HG03565 (cell line): Measurements from ENCODE around the gene CSF2RB.
"Not testable (repeated sequence)": the region's sequence is repeated elsewhere in the genome, so short reads cannot be mapped to it uniquely, and the experiment has no call there.

Source experiments
- ATAC-seq: cut with Tn5 transposase; IDR thresholded peaks from one replicate; pipeline ENCODE4 v1.9.1; 2021; ENCODE audit warnings: mild to moderate bottlenecking, moderate library complexity; ENCODE audit not compliant: unreplicated experiment

The CSF2RB gene

DNA sequence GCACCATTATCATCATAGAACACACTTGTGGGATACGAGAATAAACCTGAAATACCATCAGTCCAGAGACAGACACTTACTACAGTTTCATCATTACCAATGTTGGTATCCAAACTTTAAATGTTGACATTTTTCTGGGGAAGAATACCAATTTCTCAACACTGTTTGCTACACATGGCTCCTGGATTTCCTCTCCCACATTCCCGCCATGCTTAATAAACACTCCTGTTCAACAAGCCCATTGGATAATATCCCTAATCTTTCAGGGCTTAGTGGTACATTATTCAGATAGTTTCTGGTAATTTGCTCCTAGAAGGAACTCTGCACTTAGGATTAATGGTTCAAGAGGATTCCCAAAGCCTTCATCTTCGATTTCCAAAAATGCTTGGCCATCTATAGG lies 48.2 kb downstream of the CSF2RB start:
- ATAC-seq = no peak

DNA sequence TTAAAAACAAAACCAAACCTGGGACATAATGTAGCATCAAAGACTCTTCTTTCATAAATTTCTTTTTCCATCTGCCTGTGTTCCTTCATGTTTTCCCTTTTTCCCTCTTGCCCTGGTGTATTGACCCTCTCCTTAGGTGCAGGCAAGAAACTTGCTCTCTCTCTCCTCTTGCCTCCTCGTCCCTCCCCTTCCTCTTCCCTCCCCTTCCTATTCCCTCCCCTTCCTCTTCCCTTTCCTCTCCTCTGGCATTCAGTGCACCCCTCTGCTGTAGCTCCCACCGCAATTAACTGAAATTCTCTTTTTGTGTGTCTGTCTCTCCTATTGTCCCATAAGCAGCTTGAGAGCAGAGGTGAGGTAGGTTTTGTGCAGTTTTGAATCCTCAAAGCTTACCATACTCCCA lies 49.9 kb downstream of the CSF2RB start:
- no peak for ATAC-seq

DNA sequence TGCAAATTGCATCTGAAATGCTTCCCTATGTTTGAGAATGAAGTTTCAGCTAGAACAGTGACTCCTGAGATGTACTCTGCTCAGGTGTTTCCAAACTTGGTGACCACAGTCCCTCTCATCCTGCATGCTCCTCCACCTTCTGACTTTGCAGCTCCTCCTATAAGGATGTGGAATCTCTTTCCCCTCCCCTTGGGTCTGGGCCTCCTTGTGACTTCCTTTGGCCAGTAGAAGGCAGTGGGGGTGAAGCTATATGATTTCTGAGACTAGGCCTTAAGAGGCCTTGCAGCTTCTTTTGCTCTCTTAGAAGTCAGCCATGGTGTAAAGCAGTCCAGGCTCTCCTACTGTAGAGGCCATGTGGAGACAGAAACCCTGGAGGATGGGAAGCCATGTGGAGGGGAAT lies 50.7 kb downstream of the CSF2RB start:
- ATAC-seq = no peak

DNA sequence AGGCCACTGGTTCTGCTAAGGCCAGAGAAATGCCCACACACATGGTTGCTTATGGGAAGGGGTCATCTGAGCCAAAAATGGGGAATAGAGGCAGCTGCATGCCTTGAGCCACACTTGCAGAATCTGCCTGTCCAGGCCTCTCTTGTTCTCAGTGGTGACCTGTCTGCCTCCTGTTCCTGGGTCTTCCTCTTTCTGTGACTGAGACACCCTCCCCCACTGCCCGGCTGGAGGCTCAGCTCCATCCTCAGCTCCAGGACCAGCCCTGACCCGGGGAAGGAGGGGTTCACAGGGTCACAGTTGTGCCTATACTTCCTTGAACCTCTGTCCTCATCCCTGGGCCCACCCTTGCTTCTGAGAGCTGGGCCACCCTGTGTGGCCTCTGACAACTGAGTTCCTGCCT lies 52.3 kb downstream of the CSF2RB start:
- ATAC-seq = no peak

DNA sequence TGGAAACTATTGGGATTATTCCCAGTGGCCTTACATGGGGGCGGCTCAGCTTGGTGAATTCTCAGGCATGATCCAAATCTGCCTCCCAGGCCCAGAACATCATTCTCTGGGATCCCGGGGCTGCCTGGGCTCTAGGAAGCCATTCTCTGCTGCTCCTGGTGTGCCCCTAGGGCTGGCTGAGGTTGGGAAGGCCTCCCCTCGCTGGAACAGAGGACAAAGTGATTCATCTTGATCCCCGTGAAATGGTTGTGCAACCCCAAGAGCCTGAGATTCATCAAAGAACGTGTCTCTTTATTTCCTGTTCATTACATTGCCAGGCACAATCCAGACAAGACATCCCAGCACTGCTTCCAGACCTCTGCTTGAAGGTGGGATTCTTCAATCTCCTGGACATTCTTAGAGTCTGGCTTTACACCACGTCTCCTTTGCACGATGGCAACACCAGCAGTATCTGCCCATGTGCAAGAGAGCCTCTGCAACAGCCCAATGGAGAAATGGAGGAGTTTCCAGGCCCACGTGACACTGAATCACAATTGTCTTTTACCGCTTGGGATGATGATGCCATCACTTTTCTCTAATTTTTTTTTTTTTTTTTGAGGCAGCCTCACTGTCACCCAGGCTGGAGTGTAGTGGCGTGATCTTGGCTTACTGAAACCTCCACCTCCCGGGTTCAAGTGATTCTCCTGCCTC lies 53.6 kb downstream of the CSF2RB start:
- no peak for ATAC-seq

DNA sequence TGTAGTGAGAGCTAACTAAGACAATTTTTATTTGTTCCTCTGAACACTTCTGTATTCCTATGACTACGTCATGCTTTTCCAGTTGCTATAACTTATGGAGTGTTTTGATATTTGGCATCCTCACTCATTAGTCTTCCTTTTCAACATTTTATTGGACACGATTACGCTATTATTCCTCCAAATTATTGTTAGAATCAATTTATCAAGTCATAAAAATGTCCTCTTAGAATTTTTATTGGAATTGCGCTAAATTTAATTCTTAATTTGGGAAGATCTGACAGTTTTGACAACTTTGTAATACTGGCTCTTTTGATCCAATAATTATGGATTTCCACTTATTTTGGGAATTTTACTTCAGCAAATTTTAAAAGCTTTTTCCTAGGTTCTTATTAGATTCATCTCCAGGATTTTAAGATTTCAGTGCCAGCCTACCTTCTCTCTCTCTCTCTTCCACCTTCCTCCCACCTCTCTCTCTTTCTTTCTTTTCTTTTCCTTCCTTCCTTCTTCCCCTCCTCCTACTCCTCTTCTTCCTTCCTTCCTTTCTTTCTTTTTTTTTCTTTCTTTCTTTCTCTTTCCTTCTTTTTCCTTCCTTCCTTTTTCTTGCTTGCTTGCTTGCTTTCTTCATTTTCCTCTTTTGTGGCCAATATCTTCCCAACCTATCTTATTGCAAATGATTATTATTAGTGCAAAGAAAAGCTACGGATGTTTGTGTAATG lies 55.0 kb downstream of the CSF2RB start:
- no peak for ATAC-seq

DNA sequence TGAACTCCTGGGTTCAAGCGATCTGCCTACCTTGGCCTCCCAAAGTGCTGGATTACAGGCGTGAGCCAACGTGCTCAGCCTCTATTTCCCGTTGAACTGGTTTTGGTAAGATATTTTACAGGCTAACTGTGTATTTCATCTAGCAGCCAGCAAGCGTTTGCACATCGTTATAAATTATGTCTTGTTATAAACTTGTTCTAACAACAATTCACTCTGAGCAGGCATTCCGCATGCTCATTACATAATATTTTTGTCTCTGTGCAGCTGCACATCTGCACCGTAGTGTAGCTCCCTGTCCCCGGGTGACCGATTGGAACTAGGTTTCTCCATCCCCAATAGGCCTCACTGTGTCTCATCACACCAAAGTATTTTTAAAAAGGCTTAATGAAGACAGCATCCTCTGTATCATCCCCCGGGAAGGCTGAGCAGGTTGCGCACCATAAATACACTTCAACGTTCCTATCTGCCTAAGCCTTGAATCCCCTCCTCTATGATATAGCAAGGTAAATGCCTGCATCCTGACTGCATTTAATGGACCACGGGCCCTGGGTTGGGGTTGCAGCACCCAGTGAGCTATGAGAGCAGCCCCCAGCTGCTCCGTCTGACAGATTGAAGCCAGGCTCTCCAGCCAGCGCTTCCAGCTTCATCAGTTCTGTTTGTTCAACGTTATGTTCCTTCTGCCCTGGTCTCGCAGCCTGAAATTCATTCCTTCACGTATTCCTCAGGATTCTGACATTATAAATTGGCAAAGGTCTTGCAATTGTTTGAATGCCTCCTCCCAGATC lies 58.1 kb downstream of the CSF2RB start:
- no peak for ATAC-seq

DNA sequence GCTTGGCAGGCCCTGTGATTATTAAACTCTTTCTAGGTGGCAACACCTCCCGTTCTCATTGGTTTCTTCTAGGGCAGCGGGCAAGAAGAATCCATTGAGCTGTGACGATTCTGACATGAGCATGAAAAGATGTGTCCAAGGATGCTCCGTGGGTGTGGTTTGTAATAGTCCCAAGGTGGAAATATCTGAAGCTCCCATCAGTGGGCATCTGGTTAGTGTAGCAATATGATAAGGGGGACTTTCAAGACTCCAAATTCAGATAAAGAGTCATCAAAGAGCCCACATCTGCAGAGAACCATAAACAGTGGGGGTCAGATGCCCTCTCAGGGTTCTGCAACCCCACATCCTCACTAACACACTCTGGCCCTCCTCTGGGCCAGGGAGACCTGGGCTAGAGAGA lies 63.2 kb downstream of the CSF2RB start:
- no peak for ATAC-seq

DNA sequence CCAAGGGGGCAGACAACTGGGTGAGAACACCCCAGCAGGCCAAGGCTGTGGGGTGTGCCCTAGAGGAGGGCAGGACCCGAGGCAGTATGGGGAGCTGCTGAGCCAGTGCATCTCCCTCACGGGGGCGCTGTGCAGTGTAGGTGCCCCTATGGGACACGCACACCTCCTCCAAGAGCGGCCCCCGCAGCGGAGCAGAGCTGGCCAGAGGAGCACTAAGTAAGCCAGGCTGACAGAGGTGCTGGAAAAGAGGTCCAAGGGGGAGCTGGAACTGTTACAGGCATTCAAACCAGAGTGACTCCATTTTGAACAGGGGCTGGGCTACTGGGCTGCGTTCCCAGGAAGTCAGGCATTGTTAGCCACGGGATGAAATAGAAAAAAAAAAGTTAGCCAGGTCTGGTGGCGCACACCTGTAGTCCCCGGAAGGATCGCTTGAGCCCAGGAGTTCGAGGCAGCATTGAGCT lies 64.0 kb downstream of the CSF2RB start:
- no peak for ATAC-seq

DNA sequence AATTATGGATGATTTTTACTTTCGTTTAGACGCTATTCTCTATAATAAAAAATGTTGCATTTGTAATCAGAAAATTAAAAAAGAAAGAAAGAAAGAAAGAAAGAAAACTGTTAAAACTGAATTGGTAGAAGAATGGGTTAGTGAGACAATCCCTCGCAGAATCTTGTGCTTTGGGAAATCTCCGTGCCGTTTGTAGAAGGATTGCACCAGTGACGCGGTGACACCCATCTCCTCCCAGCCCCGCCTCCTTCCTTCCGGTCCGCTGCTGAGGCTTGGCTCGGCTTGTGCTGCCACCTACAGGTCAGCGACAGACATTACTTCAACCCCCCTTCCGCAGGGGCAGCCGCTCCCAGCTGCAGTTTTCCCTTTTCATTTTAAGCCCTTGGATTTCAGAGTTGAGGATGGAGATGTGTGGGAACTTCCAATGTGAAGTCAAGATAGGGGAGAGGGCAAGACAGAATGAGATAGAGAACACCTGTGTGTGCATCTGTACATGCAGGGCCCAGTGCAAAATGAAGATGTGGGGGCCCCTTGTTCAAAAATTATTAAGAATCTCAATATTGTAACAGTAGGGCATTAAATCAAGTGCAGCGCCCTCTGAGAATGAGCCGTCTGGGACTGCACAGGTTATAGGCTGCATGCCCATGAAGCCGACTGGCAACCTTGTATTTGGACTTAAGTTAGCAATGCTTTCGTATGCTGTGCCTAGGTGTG lies 64.7 kb downstream of the CSF2RB start:
- ATAC-seq = peak; percentile 46

DNA sequence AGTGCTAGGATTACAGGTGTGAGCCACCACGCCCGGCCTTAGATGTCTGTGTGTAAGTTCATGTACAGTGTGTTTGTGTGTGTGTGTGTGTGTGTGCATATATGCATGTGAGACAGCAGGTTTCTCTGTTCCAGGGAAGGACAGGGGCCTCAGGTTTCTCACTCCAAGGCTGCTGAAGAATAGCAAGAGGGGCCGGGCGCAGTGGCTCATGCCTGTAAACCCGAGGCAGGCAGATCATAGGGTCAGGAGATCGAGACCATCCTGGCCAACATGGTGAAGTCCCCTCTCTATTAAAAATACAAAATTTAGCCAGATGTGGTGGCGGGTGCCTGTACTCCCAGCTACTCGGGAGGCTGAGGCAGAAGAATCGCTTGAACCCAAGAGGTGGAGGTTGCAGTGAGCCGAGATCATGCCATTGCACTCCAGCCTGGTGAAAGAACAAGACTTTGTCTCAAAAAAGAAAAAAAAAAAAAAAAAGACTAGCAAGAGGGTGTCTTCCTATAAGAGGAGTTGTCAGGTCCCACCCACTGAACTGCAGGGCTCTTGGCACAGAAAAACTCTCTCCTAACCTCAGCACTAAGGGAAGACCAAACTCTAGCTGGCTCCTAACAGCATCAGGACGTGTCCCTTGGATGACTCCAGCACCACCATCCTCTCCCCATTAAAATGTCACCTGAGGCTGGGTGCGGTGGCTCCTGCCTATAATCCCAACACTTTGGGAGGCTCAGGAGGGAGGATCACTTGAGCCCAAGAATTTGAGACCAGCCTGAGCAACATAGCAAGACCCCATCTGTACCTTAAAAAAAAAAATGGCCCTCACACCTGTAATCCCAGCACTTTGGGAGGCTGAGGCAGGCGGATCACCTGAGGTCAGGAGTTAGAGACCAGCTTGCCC lies 65.8 kb downstream of the CSF2RB start:
- ATAC-seq = no peak

DNA sequence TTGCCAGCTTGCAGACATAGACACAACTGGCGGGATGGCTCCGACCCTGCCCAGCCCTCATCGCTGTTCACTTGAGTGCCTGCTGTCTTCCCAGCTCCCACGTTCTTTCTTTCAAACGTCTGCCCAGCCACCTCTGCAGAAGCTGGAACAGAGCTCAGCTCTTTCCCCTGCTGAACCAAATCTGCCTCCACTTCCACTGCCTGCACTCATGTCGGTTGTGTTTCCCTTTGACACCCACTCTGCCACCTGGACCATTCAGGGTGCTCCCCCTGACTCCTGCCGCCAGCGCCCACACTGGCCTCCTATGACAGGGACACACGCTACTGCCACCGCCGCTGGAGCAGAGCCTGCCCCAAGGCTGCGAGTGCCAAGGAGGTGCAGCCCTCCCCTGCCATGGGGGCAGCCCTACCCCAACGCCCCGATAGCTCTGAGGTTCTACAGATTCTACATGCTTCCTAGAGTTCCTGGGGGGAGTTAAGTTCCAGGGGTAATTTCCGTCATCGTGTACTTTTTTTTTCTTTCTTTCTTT lies 67.9 kb downstream of the CSF2RB start:
- no peak for ATAC-seq

DNA sequence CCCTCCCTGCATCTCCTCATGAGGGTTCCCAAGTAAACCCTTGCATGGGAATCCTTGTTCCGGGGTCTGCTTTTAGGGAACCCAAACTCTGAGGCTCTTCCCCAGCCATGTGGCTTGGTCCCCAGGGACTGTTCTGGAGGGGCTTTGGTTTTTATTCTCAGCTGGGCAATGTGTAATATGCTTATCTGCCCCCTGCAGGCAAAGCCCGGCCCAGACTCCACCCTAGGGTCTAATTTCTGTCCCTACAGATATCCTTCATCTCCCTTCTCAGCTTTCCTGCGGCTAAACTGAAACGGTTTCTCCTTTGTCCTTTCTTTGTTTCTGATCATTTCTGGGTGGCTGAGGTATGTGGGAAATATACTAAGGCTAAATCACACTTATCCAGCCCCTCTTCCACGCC lies 68.7 kb downstream of the CSF2RB start:
- ATAC-seq = no peak

DNA sequence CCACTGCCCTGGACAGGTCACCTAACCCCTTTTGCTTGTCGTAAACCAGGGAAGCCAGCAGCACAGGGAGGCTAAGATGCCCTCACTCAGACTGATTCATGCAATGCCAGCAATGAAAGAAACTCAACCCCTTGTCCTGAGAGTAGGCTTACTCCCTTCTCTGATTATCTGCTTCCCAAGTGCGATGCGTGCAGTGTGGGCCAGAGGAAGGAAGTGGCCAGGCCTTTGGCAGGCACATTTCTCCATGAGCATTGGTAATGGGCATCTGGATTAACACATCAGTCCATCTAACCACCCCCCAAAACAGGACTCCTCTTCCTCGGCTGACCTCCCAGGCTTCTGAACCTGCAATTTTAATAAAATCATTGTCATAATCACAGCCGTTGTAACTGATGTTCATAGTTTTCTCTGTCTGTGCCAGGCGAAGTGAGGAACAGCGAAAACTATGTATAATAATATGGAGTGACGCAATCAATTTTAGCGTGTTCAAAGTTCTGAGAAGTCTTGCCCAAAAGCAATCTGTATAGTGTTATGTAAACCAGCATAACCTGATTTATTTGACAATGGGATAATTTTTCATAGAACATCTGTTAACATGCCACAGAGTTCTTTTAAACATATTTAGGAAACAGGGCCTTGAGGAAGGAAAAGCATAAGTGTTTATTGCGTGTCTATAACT lies 71.9 kb downstream of the CSF2RB start:
- no peak for ATAC-seq

DNA sequence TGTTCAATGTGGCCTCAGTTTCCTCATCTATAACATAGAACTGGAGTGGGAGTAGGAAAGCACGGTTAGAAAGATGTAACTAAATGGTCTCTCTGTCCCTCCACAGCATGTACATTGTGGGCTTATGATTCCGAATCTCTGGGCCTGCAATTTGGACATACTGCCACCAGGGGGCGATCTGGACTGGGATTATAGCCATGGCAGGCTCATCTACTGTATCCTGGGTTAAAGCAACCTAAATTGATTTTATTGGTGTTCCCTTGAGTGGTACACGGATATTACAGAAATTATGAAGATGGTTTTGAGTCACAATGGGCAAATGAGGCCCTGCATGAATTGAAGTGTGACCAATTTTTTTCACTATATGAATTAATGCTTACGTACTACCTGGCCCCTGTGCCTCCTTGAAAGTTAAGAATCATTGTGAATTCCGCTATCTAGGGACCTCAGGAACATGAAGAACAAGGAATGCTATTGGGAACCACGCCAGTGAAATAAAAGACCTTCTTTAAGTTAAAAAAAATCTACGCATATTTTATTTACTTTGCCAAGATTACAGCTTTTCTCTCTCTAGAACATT lies 72.9 kb downstream of the CSF2RB start:
- ATAC-seq = no peak

DNA sequence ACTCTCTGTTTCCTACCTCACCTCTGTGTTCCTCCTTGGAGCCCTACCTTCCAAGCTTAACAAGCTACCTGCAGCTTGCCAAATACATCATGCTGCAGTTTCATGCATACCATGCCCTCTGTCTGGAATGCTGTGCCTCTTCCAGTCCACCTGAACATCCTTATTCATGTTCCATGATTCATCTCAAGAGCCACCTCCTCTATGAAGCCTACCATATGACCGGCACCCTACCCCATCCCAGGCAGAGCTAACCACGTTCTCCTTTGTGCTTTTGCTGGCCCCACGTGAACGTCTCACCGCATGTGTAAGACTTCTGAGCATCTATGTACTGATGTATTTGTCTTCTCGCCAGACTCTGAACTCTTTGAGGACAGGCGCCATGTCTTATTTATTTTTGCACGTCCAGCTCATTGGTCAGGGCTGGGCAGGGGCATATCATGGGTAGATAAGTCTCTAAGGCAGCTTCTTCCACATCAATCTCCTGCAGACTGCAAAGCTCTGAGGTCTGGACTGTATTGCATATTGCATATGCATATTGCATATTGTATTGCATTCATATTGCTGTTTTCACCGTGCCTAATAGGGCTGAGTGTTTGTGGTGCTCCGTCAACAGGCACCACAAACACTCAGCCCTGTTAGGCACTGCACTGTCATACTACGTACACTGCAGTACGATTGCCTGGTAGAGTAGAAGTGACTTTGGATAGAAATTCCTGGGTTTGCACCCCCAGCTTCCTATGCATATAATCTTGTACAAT lies 74.8 kb downstream of the CSF2RB start:
- no peak for ATAC-seq

DNA sequence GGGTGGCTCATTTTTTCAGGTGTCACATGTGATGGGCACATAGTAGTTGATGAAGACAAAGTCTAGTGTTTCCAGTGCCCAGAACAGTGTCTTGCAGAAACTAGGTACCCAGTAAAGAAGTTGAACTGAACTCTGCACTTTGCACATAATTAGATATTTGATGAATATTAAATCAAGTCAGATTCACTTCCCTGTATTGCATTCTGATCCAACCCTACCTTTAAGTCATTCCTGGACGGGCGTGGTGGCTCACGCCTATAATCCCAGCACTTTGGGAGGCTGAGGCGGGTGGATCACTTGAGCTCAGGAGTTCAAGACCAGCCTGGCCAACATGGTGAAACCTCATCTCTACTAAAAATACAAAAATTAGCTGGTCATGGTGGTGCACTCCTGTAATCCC lies 75.6 kb downstream of the CSF2RB start:
- ATAC-seq = not testable (repeated sequence)
